HUES6 (cell line): Measurements from ENCODE around the gene SLC5A5.

Experiments
- H3K27ac ChIP-seq: 2 replicates; pipeline ENCODE4 v1.7.0; 2013; ENCODE audit warnings: low read depth, mild to moderate bottlenecking, low read length, inconsistent platforms
- H3K27me3 ChIP-seq: 2 replicates; pipeline ENCODE4 v1.6.1; 2013; ENCODE audit warnings: low read length; ENCODE audit not compliant: control insufficient read depth, insufficient read depth
- H3K36me3 ChIP-seq: 2 replicates; pipeline ENCODE4 v1.6.1; 2013; ENCODE audit warnings: low read length; ENCODE audit not compliant: control insufficient read depth, insufficient read depth
- H3K4me1 ChIP-seq: 2 replicates; pipeline ENCODE4 v1.6.1; 2013; ENCODE audit warnings: low read length; ENCODE audit not compliant: control insufficient read depth, insufficient read depth
- H3K4me3 ChIP-seq: 2 replicates; pipeline ENCODE4 v1.5.1; 2013; ENCODE audit warnings: low read depth, low read length
- H3K9ac ChIP-seq: one replicate; pipeline ENCODE4 v1.6.1; 2013; ENCODE audit warnings: mild to moderate bottlenecking, low read length
- H3K9me3 ChIP-seq: 2 replicates; pipeline ENCODE4 v1.6.1; 2013; ENCODE audit warnings: low read depth, low read length; ENCODE audit not compliant: control insufficient read depth, insufficient read depth

Gene SLC5A5

DNA sequence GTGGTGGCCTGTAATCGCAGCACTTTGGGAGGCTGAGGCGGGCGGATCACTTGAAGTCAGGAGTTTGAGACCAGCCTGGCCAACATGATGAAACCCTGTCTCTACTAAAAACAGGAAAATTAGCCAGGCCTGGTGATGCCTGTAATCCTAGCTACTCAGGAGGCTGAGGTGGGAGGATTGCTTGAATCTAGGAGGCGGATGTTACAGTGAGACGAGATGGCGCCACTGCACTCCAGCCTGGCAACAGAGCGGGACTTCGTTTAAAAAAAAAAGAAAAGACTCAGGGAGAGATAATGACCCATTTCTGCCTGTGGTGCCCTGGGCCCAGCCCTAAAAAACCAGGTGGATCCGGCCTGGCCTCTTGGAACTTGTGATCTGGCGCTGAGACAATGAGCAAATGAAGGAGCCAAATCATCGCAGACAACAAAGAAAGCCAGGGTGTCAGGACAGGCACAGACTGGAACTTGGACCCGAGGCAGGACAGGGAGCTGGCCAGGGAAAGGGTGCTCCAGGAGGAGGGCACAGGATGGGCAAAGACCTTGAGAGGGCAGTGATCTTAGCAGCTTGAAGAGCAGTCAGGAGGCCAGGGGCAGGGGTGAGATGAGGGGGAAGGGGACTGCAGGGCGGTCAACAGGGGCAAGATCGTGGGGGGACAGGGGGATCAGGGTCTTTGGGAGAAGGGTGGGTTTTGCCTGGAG lies 23.0 kb upstream of the SLC5A5 start:
- H3K4me3 ChIP-seq = no peak overlapping the region
- H3K36me3 ChIP-seq = no peaks in the 10 kb centered on the region
- no peak overlapping the region for H3K27ac ChIP-seq
- H3K27me3 ChIP-seq = peaks cover 8% of the 10 kb centered on the region
- no peaks in the 10 kb centered on the region for H3K9me3 ChIP-seq
- no peak overlapping the region for H3K9ac ChIP-seq
- peaks cover 8% of the 10 kb centered on the region; the same call in 1 of the 2 replicates for H3K4me1 ChIP-seq

DNA sequence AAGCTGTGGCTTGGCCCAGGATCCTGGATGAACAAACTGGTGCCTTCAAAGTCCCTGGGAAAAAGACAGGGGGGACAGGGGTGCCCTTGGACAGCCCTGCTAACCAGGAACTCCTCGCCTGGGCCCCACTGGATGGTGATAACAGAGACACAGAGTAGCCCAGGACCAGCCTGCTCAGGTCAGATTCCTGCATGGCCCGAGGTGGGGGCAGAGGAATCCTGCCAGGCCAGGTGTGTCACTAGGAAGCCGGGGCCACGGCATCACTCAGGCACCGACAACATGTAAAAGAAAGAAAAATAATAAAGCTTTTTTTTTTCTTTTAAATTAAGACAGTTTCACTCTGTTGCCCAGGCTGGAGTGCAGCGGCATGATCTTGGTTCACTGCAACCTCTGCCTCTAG lies 17.7 kb upstream of the SLC5A5 start:
- Histone ChIP-seq H3K27ac (no peak overlapping the region), H3K4me1 (peaks cover 4% of the 10 kb centered on the region; the same call in 1 of the 2 replicates), H3K4me3 (no peak overlapping the region), H3K9ac (no peak overlapping the region), H3K36me3 (no peaks in the 10 kb centered on the region), H3K9me3 (no peaks in the 10 kb centered on the region), H3K27me3 (no peaks in the 10 kb centered on the region)

DNA sequence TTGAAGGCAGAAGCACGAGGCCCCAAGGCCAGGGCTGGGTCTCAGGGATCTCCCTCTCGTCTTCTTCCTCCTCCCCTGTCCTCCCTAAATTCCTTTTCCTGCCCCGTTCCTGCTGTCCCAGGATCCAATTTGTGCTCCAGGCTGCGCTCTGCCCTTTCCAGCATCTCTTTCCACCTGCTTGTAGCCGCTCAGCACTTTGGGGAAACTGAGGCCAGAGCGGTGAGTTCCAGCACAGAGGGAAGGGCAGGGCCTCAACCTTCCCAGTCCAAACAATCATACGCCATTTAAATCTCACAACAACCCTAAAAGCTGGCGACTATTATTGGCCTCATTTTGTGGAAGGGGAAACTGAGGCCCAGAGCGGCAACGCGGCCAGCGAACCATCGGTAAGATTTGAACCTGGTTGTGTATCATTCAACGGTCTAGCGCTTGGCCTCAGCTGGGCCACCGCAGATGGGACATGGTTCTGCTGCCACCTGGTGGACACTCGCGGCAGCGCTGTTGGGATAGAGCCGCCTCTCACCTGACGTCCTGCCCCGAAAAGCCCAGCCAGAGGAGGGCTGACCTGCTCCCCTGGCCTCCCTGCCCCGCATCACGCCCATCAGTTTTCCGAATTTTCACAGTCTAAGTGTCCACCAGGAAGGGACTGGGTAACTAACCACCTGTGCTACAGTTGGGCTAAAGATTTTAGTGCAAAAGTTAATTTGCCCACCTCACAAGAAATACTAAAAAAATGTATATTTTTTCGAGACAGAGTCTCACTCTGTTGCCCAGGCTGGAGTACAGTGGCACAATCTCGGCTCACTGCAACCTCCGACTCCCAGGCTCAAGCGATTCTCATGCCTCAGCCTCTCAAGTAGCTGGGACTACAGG lies 16.2 kb upstream of the SLC5A5 start:
- Histone ChIP-seq H3K9me3 (no peaks in the 10 kb centered on the region), H3K27me3 (no peaks in the 10 kb centered on the region), H3K36me3 (peaks cover 6% of the 10 kb centered on the region), H3K27ac (no peak overlapping the region), H3K4me1 (peaks cover 1% of the 10 kb centered on the region; the same call in 1 of the 2 replicates), H3K4me3 (no peak overlapping the region), H3K9ac (no peak overlapping the region)

DNA sequence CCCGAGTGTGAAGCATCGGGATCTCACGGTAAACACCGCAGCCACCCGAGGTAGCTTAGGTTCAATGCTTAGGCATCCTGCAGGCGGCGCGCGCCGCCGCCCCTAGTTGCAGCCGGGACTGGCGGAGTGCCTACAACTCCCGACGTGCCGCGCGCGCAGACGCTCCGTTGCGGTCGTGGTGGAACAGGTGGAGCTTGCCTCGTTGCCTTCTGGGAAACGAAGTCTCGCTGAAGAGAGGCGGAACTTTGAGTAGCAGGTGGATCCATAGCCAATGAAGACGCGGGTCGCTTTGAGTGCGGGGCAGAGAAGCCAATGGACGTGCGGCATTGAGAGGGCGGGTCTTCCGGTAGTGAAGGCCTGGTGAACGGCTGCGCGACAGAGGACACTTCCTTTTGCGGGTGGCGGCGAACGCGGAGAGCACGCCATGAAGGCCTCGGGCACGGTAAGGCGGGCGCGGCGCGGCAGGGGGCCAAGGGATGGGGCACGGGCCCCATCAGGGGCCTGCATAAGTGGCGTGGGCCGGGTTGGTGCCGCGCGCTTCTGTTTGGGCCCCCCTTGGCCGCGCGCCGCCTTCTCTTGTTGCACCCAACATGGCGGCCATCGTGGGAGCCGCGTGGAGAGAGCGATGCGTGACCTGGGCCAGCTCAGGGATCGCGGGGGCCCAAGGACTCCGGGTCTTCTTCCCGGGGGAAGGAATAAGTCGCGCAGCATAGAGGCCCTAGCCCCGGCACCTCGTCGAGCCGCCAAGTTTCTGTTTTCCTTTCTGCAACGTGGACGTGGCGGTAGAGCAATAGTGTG lies 12.0 kb upstream of the SLC5A5 start, which contains the start of gene RPL18A:
RPL18A (plus strand) TSS at position 378 of the 798 bp plus-strand sequence; CDS start at position 425, 47 bp downstream.
- Histone ChIP-seq H3K4me3 (peak within 1 kb of the TSS; percentile 99), H3K9me3 (no peaks in the 10 kb centered on the region), H3K27ac (peak within 1 kb of the TSS; percentile 93), H3K9ac (peak within 1 kb of the TSS; percentile 99), H3K4me1 (peaks cover 4% of the 10 kb centered on the region; the same call in 1 of the 2 replicates), H3K27me3 (no peaks in the 10 kb centered on the region), H3K36me3 (peaks cover 48% of the 10 kb centered on the region)

DNA sequence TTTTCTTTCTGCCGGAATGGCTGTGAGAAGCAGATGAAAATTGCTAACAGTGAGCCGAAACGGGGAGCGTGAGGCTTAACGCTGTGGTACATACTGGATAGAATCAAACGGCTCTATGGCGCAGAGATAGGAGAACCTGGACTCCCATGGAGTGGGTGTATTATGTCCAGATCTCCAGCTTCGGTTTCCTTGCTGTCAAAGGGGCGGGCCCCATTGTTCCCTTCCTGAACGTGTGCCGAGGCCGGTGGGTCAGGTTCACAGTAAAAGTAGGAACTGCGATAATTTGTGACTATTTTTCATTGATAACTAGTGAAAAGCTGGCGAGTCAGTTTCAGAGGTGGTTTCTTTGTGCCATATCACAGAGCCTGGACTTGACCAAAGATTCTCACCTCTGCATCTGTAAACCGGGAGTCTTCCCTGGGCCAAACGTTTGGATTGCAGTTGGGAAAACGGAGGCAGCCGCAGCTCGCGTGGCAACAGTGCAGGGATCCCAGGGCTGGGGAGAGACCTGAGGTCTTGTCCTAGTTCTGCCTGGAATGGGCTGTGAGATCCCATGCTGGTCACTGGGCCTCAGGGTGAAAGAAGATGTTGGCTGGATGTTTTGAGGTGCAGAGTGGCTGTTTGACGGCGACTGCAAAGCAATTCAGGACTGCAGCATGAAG lies 11.3 kb upstream of the SLC5A5 start:
- H3K9me3 ChIP-seq = no peaks in the 10 kb centered on the region
- H3K27ac ChIP-seq = peak overlapping the region; percentile 93
- peaks cover 4% of the 10 kb centered on the region; the same call in 1 of the 2 replicates for H3K4me1 ChIP-seq
- peaks cover 51% of the 10 kb centered on the region for H3K36me3 ChIP-seq
- H3K27me3 ChIP-seq = no peaks in the 10 kb centered on the region
- peak overlapping the region; percentile 99 for H3K4me3 ChIP-seq
- peak overlapping the region; percentile 99 for H3K9ac ChIP-seq

DNA sequence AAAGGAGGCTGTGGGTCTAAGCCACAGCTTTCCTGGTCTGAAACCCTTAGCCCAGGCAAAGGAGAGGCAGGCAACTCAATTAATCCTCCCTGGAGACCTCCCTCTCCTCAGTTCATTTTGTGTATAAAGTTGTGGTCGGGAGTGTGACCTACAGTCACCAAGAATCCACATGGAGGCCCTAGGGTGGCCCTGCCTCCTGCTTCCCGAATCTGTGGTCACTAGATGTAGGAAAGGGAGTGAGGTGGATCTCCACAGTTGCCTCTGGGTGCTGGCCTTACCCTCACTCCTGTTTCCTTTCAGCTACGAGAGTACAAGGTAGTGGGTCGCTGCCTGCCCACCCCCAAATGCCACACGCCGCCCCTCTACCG lies 10.8 kb upstream of the SLC5A5 start:
- H3K9me3 ChIP-seq = no peaks in the 10 kb centered on the region
- H3K36me3 ChIP-seq = peaks cover 51% of the 10 kb centered on the region
- H3K27ac ChIP-seq = peak overlapping the region; percentile 93
- H3K9ac ChIP-seq = peak overlapping the region; percentile 99
- peaks cover 4% of the 10 kb centered on the region; the same call in 1 of the 2 replicates for H3K4me1 ChIP-seq
- no peaks in the 10 kb centered on the region for H3K27me3 ChIP-seq
- peak overlapping the region; percentile 99 for H3K4me3 ChIP-seq

DNA sequence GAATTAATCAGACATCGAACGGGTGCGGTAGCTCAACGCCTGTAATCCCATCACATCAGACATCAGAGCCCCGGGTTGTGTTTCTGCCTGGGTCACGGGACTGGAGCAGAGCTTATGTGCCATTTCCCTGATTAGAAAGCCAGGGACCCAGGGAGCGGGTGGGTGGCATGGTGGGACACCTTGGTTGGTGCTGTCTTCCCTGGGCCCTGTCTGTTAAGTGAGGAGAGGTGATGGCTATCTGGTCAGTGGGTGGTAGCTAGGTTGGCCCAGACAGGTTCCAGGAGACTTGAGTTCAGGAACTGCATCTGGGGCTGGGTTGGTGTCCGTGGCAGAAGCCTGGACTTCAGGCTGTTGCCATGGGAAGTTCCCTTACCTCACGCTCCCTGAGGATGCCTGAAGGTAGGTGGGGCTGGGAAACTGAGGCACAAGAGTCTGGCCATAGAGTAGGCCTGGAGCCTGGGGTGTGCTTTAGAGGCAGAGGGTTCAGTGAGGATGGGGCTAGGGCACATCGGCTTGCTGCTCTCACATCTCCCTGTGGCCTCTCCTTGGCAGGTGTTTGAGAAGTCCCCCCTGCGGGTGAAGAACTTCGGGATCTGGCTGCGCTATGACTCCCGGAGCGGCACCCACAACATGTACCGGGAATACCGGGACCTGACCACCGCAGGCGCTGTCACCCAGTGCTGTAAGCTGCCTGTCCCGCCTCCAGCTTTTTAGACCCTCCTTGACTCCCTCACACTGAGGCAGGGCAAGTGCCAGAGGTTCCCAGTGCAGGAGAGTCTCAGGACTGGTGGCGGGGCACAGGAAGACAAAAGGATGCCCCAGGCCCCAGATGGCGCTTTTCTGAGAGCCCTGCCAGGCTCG lies 10.0 kb upstream of the SLC5A5 start:
- Histone ChIP-seq H3K27me3 (no peaks in the 10 kb centered on the region), H3K4me3 (peak overlapping the region; percentile 99), H3K27ac (peak overlapping the region; percentile 93; the same call in 1 of the 2 replicates), H3K36me3 (peaks cover 51% of the 10 kb centered on the region), H3K9ac (peak overlapping the region; percentile 99), H3K9me3 (no peaks in the 10 kb centered on the region), H3K4me1 (peaks cover 4% of the 10 kb centered on the region; the same call in 1 of the 2 replicates)

DNA sequence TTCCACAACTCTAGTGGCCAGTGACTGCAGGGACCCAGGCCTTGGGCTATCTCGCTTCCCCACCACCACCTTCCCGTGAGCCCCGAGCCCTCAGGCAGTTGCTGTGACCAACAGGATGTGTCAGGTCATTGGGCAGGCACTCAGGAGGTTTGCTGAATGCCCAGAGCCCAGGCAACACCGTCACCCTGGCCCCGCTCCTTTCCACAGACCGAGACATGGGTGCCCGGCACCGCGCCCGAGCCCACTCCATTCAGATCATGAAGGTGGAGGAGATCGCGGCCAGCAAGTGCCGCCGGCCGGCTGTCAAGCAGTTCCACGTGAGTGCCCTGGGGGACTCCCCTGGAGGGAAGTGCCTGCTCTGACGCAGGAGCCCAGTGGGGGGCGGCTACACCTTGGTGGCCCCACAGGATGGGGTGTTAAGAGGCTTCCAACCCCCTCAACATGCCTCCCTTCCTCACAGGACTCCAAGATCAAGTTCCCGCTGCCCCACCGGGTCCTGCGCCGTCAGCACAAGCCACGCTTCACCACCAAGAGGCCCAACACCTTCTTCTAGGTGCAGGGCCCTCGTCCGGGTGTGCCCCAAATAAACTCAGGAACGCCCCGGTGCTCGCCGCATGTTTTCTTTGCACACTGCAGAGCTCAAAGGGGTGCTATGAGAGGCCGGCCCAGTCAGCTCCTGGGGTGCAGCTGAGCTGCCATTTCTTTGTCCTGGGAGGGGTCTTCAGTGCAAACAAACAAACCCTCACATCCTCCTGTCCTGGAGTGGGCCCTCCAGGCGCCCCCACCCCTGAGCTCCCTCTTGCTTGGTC lies 8.8 kb upstream of the SLC5A5 start:
- Histone ChIP-seq H3K36me3 (peaks cover 51% of the 10 kb centered on the region), H3K27ac (no peak overlapping the region), H3K27me3 (no peaks in the 10 kb centered on the region), H3K4me3 (no peak overlapping the region), H3K9ac (no peak overlapping the region), H3K9me3 (no peaks in the 10 kb centered on the region), H3K4me1 (peaks cover 4% of the 10 kb centered on the region; the same call in 1 of the 2 replicates)

DNA sequence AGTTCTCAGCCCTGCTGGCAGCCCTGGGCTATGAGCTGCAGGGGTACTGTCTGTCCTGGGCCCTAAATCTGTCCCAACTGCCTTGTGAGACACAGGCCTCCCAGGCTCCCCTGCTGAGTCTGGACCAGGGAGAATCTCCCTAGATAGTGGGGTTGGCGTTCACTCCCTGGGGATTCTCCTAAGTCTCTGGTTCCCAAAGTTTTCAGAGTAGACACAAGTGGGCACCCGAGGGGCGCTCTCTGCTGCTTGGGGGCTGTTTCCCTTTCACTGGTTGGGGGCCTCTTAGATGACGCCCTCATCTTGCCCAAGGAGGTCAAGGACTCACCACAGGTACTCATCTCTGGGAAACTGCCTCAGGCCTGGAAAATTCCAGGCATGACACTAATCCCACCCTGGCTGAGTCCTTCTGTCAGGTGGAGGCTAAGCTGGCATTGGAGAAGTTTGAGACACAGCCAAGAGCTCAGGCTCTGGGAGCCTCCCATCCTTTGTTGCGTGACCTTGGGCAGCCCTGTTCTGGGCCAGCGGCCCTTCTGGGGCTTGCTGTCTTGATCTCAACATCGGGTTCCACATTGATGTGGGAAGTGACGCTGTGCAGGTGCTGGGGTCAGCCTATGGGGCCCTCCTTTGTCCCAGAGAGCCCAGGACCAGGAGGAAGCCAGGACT lies 8.1 kb upstream of the SLC5A5 start:
- Histone ChIP-seq H3K27me3 (no peaks in the 10 kb centered on the region), H3K27ac (no peak overlapping the region), H3K4me1 (peaks cover 8% of the 10 kb centered on the region), H3K36me3 (peaks cover 51% of the 10 kb centered on the region), H3K9ac (no peak overlapping the region), H3K9me3 (no peaks in the 10 kb centered on the region), H3K4me3 (no peak overlapping the region)
